ENCODE measurements around the gene HSPA1L. TPM values are rescaled to one million over a fixed set of nuclear protein-coding genes. Genes with fewer than 3 reads are reported as not detected.
A peak's percentile ranks its signal among the peaks of the same experiment; 100 is the strongest.
"Not testable (repeated sequence)": the region's sequence is repeated elsewhere in the genome, so short reads cannot be mapped to it uniquely, and the experiment has no call there.

HSPA1L gene
- total RNA-seq, 2 donors from 2014 or later: 1.2 to 1.5 TPM

DNA sequence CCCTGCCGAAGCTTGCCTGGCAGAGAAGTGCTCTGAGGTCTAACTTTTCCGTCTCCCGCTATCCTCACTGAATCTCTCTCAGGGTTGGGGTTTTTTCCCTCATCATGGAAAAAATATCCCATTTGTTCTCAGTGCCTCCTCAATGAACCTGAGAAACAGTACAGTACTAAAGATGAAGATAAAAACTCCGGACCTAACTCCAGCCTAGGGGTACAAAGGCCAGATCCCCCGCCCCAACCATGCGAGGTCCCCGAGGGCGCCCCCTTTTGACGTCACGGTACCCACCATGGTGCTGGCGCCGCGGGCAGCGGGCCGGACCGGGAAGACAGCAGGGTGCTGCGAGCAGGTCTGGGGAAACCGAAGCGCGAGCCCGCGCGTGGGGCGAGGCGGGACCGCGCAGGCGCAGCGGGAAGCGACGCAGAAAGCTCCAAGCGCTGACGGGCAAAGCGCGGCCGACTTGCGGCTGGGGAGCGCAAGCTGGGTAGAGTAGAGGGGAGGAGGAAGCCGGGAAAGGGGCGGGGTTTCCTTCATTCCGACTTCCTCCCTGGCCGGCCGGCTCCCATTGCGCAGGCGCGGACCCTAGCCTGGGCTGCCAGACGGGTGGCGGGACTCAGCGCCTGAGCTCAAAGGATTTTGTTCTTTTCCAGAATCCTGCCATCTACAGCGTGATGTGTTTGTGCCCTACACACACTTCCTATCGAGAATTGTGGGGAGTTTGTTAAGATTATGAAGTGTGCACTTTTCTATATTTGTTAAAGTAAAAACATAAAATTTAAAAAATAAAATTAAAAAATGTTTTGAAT is 8.4 kb downstream of the HSPA1L start, which contains the start of gene LSM2:
TSS of gene LSM2 (minus strand) at position 497 of the 803 bp plus-strand sequence. CDS start at position 288, 209 bp downstream.
- Mint-ChIP-seq H3K9me3 (no peaks in the 10 kb centered on the region), H3K27me3 (ENCODE audit: insufficient read depth) (no peaks in the 10 kb centered on the region), H3K27ac (peak within 1 kb of the TSS; percentile 93), H3K4me3 (peak within 1 kb of the TSS; percentile 87), H3K36me3 (ENCODE audit: low read depth) (peaks cover 15% of the 10 kb centered on the region), H3K4me1 (peaks cover 6% of the 10 kb centered on the region)
- Histone ChIP-seq H3K9me3 (ENCODE audit: control insufficient read depth, low read length) (no peaks in the 10 kb centered on the region), H3K36me3 (ENCODE audit: control insufficient read depth, insufficient read depth, low read length) (peaks cover 14% of the 10 kb centered on the region), H3K9ac (ENCODE audit: extremely low read depth, low read length, poor library complexity, severe bottlenecking) (peak within 1 kb of the TSS; percentile 82), H3K4me1 (ENCODE audit: control insufficient read depth, insufficient read depth, low read length) (no peaks in the 10 kb centered on the region), H3K27me3 (ENCODE audit: control insufficient read depth, insufficient read depth, low read length, poor library complexity, severe bottlenecking) (no peaks in the 10 kb centered on the region), H3K4me3 (ENCODE audit: low read length) (peak within 1 kb of the TSS; percentile 97), H3K27ac (ENCODE audit: low read depth, low read length) (peak within 1 kb of the TSS; percentile 74)
- TF ChIP-seq CTCF (conservative IDR thresholded peaks at IDR 0.05): peak; percentile 50
- peak; percentile 98 for DNase-seq
- 0% methylated on average over 16 to 50 of the region's 51 CpGs for WGBS, 2 experiments (ENCODE audit: insufficient coverage in 1 of 2, insufficient read length in 1 of 2)

GRCh38 chr6:31805939-31806469 is 9.1 kb downstream of the HSPA1L start:
- peak overlapping the region; percentile 97 for H3K4me3 ChIP-seq (ENCODE audit: low read length)
- H3K4me1 Mint-ChIP-seq: peaks cover 6% of the 10 kb centered on the region
- 18 to 20% methylated on average over 5 to 7 of the region's 7 CpGs for WGBS, 2 experiments (ENCODE audit: insufficient coverage in 1 of 2, insufficient read length in 1 of 2)

GRCh38 chr6:31801031-31801927 is 13.8 kb downstream of the HSPA1L start:
- DNase-seq; H3K4me1 ChIP-seq (ENCODE audit: control insufficient read depth, insufficient read depth, low read length); H3K9me3 ChIP-seq (ENCODE audit: control insufficient read depth, low read length); H3K27me3 ChIP-seq (ENCODE audit: control insufficient read depth, insufficient read depth, low read length, poor library complexity, severe bottlenecking); H3K27ac ChIP-seq (ENCODE audit: low read depth, low read length); H3K4me1 Mint-ChIP-seq; H3K4me3 Mint-ChIP-seq; H3K9ac ChIP-seq (ENCODE audit: extremely low read depth, low read length, poor library complexity, severe bottlenecking); H3K27ac Mint-ChIP-seq; H3K27me3 Mint-ChIP-seq (ENCODE audit: insufficient read depth); H3K4me3 ChIP-seq (ENCODE audit: low read length); H3K9me3 Mint-ChIP-seq: not testable (repeated sequence)
- WGBS, 2 experiments (ENCODE audit: insufficient coverage in 1 of 2, insufficient read length in 1 of 2): 95 to 96% methylated on average over 3 to 7 of the region's 8 CpGs
- H3K36me3 Mint-ChIP-seq (ENCODE audit: low read depth): peaks cover 33% of the 10 kb centered on the region
- H3K36me3 ChIP-seq (ENCODE audit: control insufficient read depth, insufficient read depth, low read length): peaks cover 39% of the 10 kb centered on the region

More at GRCh38 chr6:31805939-31806469, 9.1 kb downstream of the HSPA1L start:
- Histone ChIP-seq H3K9ac (ENCODE audit: extremely low read depth, low read length, poor library complexity, severe bottlenecking) (peak overlapping the region; percentile 82), H3K4me1 (ENCODE audit: control insufficient read depth, insufficient read depth, low read length) (no peaks in the 10 kb centered on the region), H3K9me3 (ENCODE audit: control insufficient read depth, low read length) (no peaks in the 10 kb centered on the region), H3K27me3 (ENCODE audit: control insufficient read depth, insufficient read depth, low read length, poor library complexity, severe bottlenecking) (no peaks in the 10 kb centered on the region), H3K36me3 (ENCODE audit: control insufficient read depth, insufficient read depth, low read length) (peaks cover 17% of the 10 kb centered on the region), H3K27ac (ENCODE audit: low read depth, low read length) (peak overlapping the region; percentile 74)
- no peak for DNase-seq
- H3K4me3 Mint-ChIP-seq: peak overlapping the region; percentile 87
- no peaks in the 10 kb centered on the region for H3K9me3 Mint-ChIP-seq
- no peak for TF ChIP-seq CTCF (conservative IDR thresholded peaks at IDR 0.05)
- H3K36me3 Mint-ChIP-seq (ENCODE audit: low read depth): peaks cover 22% of the 10 kb centered on the region
- peak overlapping the region; percentile 93 for H3K27ac Mint-ChIP-seq
- no peaks in the 10 kb centered on the region for H3K27me3 Mint-ChIP-seq (ENCODE audit: insufficient read depth)

Data from endodermal cell (in vitro differentiated cells).